A549 (cell line): Measurements from ENCODE around the gene ZNF79. TPM values are rescaled to one million over a fixed set of nuclear protein-coding genes. Genes with fewer than 3 reads are reported as not detected.

Experiments
- ATAC-seq, 2 experiments: fragments of 200-7000 bp in 1 of 2; fragments of >200 bp in 1 of 2; cut with Nextera tagmentation in 1 of 2; cut with Tn5 transposase in 1 of 2; 3 replicates each; pipeline versions ENCODE4 v1.8.0 to v1.9.1; 2018 to 2020; ENCODE audit warnings: mild to moderate bottlenecking in 1 of 2, moderate library complexity in 1 of 2
- CTCF ChIA-PET: fragments of 300-600 bp; sonication (Branson Sonifier 250); formaldehyde crosslinking; extraction: SDS; loops from one replicate; lab custom pipeline; 2021; ENCODE audit warnings: antibody characterized with exemption, inconsistent platforms; lab: Yijun Ruan, JAX
- POLR2A ChIA-PET: fragments of 350-600 bp; formaldehyde crosslinking; extraction: SDS; loops from one replicate; lab custom pipeline; 2021; ENCODE audit warnings: antibody characterized with exemption, inconsistent platforms; lab: Yijun Ruan, JAX
- DNase-seq, 2 experiments: peaks; one replicate each; pipeline versions ENCODE4 v3.0.0 to v3.0.0-alpha.2; 2011 to 2016; ENCODE audit warnings: low read depth in 1 of 2, low spot score in 1 of 2
- FAIRE-seq: peaks from 2 replicates; lab custom pipeline; 2011; peaks lifted over from hg19 to GRCh38; lab: Jason Lieb, UNC
- H3K27ac ChIP-seq, 2 experiments: fragments of >200 bp; sonication (Bioruptor Twin); formaldehyde crosslinking; 3 replicates each; pipeline ENCODE4 v1.5.1; 2016 to 2017
- H3K4me1 ChIP-seq: fragments of >200 bp; sonication (Bioruptor Twin); formaldehyde crosslinking; 3 replicates; pipeline ENCODE4 v1.6.1; 2016
- H3K4me2 ChIP-seq: fragments of >200 bp; sonication (Bioruptor Twin); formaldehyde crosslinking; 3 replicates; pipeline ENCODE4 v1.6.1; 2016
- H3K4me3 ChIP-seq: fragments of >200 bp; sonication (Bioruptor Twin); formaldehyde crosslinking; 3 replicates; pipeline ENCODE4 v1.5.1; 2016
- H3K9me3 ChIP-seq: fragments of >200 bp; sonication (Bioruptor Twin); formaldehyde crosslinking; 3 replicates; pipeline ENCODE4 v1.6.1; 2016
- EHF ChIP-seq: fragments of 250-450 bp; sonication (Bioruptor Pico); IDR thresholded peaks from 2 replicates; pipeline ENCODE4 v1.5.0; 2020; ENCODE audit warnings: mild to moderate bottlenecking
- FOSB ChIP-seq: fragments of 250-450 bp; sonication (Bioruptor Pico); IDR thresholded peaks from 2 replicates; pipeline ENCODE4 v1.5.0; 2020; ENCODE audit warnings: mild to moderate bottlenecking, moderate library complexity
- FOSL2 ChIP-seq, 2 experiments: fragments of 450-650 bp in 1 of 2; fragments of >200 bp in 1 of 2; sonication (Bioruptor Twin) in 1 of 2; formaldehyde crosslinking; IDR thresholded peaks; 2 replicates each; pipeline versions ENCODE4 v1.5.0 to v1.6.1; 2016 to 2020; ENCODE audit warnings: mild to moderate bottlenecking in 1 of 2, moderate library complexity in 1 of 2
- HDAC2 ChIP-seq: fragments of 200-600 bp; sonication (generic); IDR thresholded peaks from 2 replicates; pipeline ENCODE4 v1.6.1; 2016
- HOXB5 ChIP-seq: fragments of 250-450 bp; sonication (Bioruptor Pico); IDR thresholded peaks from 2 replicates; pipeline ENCODE4 v1.5.0; 2020; ENCODE audit warnings: mild to moderate bottlenecking, moderate library complexity
- JUN ChIP-seq, 2 experiments: fragments of >200 bp; sonication (Bioruptor Twin); formaldehyde crosslinking; IDR thresholded peaks; 2 replicates in 1 of 2; 3 replicates in 1 of 2; pipeline ENCODE4 v1.6.1; 2016 to 2017
- MAZ ChIP-seq: fragments of 150-350 bp; IDR thresholded peaks from 2 replicates; pipeline ENCODE4 v1.6.1; 2014; ENCODE audit warnings: antibody characterized with exemption, low read depth, low read length, borderline replicate concordance
- MYC ChIP-seq: IDR thresholded peaks from 2 replicates; pipeline ENCODE4 v1.6.1; 2012; ENCODE audit warnings: mild to moderate bottlenecking, inconsistent platforms, low read length, improper control_type of control experiment, borderline replicate concordance
- NFE2L2 ChIP-seq: fragments of 150-350 bp; conservative IDR thresholded peaks from 2 replicates; pipeline ENCODE4 v1.6.1; 2014; ENCODE audit warnings: low read length
- POLR2AphosphoS2 ChIP-seq: conservative IDR thresholded peaks from 2 replicates; pipeline ENCODE4 v1.6.1; 2012; ENCODE audit warnings: low read length, improper control_type of control experiment, inconsistent platforms
- RAD21 ChIP-seq, 2 experiments: fragments of >200 bp in 1 of 2; sonication (Bioruptor Twin) in 1 of 2; formaldehyde crosslinking in 1 of 2; IDR thresholded peaks in 1 of 2; conservative IDR thresholded peaks in 1 of 2; 2 replicates in 1 of 2; 3 replicates in 1 of 2; pipeline ENCODE4 v1.6.1; 2012 to 2018; ENCODE audit warnings: inconsistent platforms in 1 of 2
- RCOR1 ChIP-seq: fragments of 150-350 bp; IDR thresholded peaks from 2 replicates; pipeline ENCODE4 v1.6.1; 2014; ENCODE audit warnings: antibody characterized with exemption, low read length, low read depth
- RNF2 ChIP-seq: fragments of 200-600 bp; sonication (generic); IDR thresholded peaks from 2 replicates; pipeline ENCODE4 v1.6.1; 2016; ENCODE audit warnings: low read depth, mild to moderate bottlenecking, antibody characterized with exemption, moderate library complexity, borderline replicate concordance
- WGBS: methylation state at CpG from one replicate; pipeline ENCODE4 v1.1.6; 2017; ENCODE audit errors: missing lambda C conversion rate; 5-methylcytosine and 5-hydroxymethylcytosine counted together
- polyA plus RNA-seq, 4 experiments: library from polyadenylated mRNA; depleted of rRNA in 3 of 4; stranded (reverse); fragments of >200 nt; fragmentation: RNase III in 1 of 4; extraction: RNeasy Plus Mini Kit Qiagen cat#74134 plus additional on column Dnase treatment in 1 of 4; gene quantifications; 2 replicates in 3 of 4; 3 replicates in 1 of 4; pipeline ENCODE4 v1.2.3, GENCODE V29; 2011 to 2017
- TF ChIP-seq, protein P1 (sequence below): fragments of 150-350 bp; IDR thresholded peaks from 2 replicates; pipeline ENCODE4 v1.6.1; 2014; ENCODE audit warnings: low read depth, mild to moderate bottlenecking, low read length
- TF ChIP-seq, protein P2 (sequence below): fragments of 200-600 bp; sonication (generic); IDR thresholded peaks from 2 replicates; pipeline ENCODE4 v1.6.1; 2016; ENCODE audit warnings: antibody characterized with exemption, mild to moderate bottlenecking, moderate library complexity
- TF ChIP-seq, protein P3 (sequence below): fragments of 450-650 bp; IDR thresholded peaks from 2 replicates; pipeline ENCODE4 v1.6.1; 2014; ENCODE audit warnings: antibody characterized with exemption

Gene ZNF79
- polyA plus RNA-seq, 2 of the 4 experiments (the other 2 are of a cell fraction) = 4.9 to 5.7 TPM

DNA sequence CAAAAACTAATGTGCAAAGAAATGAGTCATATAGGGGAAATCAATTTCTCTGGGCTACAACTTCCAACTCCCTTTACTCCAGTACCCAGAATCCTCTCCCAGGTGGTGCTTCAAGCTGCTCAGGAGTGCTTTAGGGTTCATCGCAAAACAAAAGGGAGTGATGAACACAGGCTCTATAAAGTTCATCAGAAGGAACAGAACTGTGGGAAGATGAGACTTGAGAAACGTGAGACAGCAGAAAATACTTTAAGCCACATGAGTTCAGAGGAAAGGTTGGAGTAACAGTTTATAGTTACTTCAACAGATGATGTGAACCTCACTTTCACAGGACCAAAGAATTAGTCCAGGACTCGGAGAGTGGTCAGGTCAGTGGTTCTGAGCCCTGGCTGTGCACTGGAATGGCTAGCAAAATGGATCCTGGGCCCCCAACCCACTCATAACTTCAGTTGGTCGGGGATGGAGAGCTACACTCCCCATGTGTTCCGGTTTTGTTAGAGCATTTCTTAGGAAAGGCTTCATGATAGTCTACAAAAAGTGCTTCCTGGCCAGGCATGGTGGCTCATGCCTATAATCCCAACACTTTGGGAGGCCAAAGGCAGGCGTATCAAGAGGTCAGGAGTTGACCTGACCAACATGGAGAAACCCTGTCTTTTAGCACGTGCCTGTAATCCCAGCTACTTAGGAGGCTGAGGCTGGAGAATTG lies 22.7 kb downstream of the ZNF79 start:
- CTCF ChIA-PET = no interaction called here
- WGBS = 87% methylated on average over 7 of the region's 7 CpGs
- peak in 1 of 2 experiments; percentile 28 for DNase-seq
- peak overlapping the region in 1 of 2 experiments; percentile 15; a peak in 1 of 6 replicates for H3K27ac ChIP-seq
- no peak overlapping the region for H3K4me3 ChIP-seq
- H3K9me3 ChIP-seq = peaks cover 67% of the 10 kb centered on the region
- TF ChIP-seq, protein P1, sequence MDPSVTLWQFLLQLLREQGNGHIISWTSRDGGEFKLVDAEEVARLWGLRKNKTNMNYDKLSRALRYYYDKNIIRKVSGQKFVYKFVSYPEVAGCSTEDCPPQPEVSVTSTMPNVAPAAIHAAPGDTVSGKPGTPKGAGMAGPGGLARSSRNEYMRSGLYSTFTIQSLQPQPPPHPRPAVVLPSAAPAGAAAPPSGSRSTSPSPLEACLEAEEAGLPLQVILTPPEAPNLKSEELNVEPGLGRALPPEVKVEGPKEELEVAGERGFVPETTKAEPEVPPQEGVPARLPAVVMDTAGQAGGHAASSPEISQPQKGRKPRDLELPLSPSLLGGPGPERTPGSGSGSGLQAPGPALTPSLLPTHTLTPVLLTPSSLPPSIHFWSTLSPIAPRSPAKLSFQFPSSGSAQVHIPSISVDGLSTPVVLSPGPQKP = no peak
- TF ChIP-seq EHF (no peak), MAZ (no peak), MYC (no peak), NFE2L2 (no peak), FOSL2 (IDR thresholded peaks at IDR 0.05) (no peak), FOSL2 (CRISPR knock-in tag; IDR thresholded peaks at IDR 0.05) (peak; percentile 19; the same call in 1 of the 2 replicates), RAD21 (conservative IDR thresholded peaks at IDR 0.05 in 1 of 2, IDR thresholded peaks at IDR 0.05 in 1 of 2) (no peak), FOSB (no peak), HOXB5 (CRISPR knock-in tag) (no peak), JUN (IDR thresholded peaks at IDR 0.05) (peak in 1 of 2 experiments; percentile 42; a peak in 2 of 5 replicates)
- TF ChIP-seq, all 56 proteins: peak for 2
- Histone ChIP-seq H3K4me2 (no peak overlapping the region), H3K4me1 (peaks cover 7% of the 10 kb centered on the region; the same call in 2 of the 3 replicates)
- POLR2A ChIA-PET = interaction anchor here (0.7 kb wide), 1 partner anchor 220 kb away, joined by 3 read pairs; no protein-coding TSS in a partner anchor
- ATAC-seq (no peak), FAIRE-seq (no peak)

DNA sequence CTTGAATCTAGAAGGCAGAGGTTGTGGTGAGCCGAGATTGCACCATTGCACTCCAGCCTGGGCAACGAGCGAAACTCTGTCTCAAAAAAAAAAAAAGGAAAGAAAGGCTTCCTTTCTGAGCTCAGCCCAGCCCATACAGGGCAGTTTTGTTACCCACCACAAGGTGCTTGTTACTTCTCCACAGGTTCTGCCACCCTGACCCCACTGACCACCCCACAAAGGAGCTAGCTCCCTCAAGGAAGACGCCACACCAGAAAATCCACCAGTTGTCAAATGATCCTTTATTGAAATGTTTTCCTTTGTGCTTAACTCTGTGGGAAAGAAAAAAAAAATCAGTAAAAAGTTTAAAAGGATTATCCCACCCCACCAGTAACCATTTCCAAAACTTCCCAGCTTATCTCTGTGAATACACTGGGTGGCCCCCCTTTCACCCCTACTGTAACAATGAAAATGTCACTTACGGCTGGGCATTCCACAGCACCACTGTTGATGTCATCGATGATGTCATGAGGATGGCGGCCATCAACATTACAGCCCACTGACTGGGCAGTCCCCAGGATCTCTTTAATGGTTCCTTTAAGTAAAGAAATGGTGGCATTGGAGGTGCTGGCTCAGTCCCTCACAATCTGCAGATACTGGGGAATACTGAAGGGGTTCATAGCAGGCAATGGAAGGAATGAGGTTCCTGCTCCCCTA lies 23.4 kb downstream of the ZNF79 start:
- H3K27ac ChIP-seq = no peak overlapping the region

More for the DNA sequence above, 23.4 kb downstream of the ZNF79 start:
- no peak for ATAC-seq
- peak overlapping the region; percentile 95; the same call in 2 of the 3 replicates for H3K4me2 ChIP-seq
- 78% methylated on average over 7 of the region's 7 CpGs for WGBS
- TF ChIP-seq RNF2 = no peak
- TF ChIP-seq POLR2AphosphoS2 = peak; percentile 62; the same call in 1 of the 2 replicates
- no peak for TF ChIP-seq RCOR1
- no peak for TF ChIP-seq HDAC2
- TF ChIP-seq, protein P2, sequence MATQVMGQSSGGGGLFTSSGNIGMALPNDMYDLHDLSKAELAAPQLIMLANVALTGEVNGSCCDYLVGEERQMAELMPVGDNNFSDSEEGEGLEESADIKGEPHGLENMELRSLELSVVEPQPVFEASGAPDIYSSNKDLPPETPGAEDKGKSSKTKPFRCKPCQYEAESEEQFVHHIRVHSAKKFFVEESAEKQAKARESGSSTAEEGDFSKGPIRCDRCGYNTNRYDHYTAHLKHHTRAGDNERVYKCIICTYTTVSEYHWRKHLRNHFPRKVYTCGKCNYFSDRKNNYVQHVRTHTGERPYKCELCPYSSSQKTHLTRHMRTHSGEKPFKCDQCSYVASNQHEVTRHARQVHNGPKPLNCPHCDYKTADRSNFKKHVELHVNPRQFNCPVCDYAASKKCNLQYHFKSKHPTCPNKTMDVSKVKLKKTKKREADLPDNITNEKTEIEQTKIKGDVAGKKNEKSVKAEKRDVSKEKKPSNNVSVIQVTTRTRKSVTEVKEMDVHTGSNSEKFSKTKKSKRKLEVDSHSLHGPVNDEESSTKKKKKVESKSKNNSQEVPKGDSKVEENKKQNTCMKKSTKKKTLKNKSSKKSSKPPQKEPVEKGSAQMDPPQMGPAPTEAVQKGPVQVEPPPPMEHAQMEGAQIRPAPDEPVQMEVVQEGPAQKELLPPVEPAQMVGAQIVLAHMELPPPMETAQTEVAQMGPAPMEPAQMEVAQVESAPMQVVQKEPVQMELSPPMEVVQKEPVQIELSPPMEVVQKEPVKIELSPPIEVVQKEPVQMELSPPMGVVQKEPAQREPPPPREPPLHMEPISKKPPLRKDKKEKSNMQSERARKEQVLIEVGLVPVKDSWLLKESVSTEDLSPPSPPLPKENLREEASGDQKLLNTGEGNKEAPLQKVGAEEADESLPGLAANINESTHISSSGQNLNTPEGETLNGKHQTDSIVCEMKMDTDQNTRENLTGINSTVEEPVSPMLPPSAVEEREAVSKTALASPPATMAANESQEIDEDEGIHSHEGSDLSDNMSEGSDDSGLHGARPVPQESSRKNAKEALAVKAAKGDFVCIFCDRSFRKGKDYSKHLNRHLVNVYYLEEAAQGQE = no peak
- no peak for TF ChIP-seq FOSL2 (IDR thresholded peaks at IDR 0.05)
- TF ChIP-seq FOSL2 (CRISPR knock-in tag; IDR thresholded peaks at IDR 0.05) = peak; percentile 29
- TF ChIP-seq, protein P3, sequence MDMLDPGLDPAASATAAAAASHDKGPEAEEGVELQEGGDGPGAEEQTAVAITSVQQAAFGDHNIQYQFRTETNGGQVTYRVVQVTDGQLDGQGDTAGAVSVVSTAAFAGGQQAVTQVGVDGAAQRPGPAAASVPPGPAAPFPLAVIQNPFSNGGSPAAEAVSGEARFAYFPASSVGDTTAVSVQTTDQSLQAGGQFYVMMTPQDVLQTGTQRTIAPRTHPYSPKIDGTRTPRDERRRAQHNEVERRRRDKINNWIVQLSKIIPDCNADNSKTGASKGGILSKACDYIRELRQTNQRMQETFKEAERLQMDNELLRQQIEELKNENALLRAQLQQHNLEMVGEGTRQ = no peak
- H3K4me3 ChIP-seq = peak overlapping the region; percentile 98; the same call in 2 of the 3 replicates
- FAIRE-seq = no peak
- H3K9me3 ChIP-seq = peaks cover 65% of the 10 kb centered on the region
- POLR2A ChIA-PET = interaction anchor here (0.6 to 0.7 kb wide), 2 partner anchors 221 to 764 kb away, joined by 3 read pairs; no protein-coding TSS in a partner anchor
- CTCF ChIA-PET = interaction anchor here (0.6 kb wide), 1 partner anchor 374 kb away, joined by 3 read pairs; no protein-coding TSS in a partner anchor
- DNase-seq = peak in 1 of 2 experiments; percentile 19
- H3K4me1 ChIP-seq = peaks cover 11% of the 10 kb centered on the region
